ENCODE results near the gene ZNF679.
"Not testable (repeated sequence)": the region's sequence is repeated elsewhere in the genome, so short reads cannot be mapped to it uniquely, and the experiment has no call there.

- TF ChIP-seq CTCF, POLR2A, POLR2AphosphoS5 (IDR thresholded peaks at IDR 0.05): not testable (repeated sequence)
These were observed 87.9 kb downstream of the ZNF679 start for GRCh38 chr7:64316031-64316742.
